Islet of Langerhans (tissue), 1 donor: ENCODE measurements around the gene MLLT1.
"Not testable (repeated sequence)": the region's sequence is repeated elsewhere in the genome, so short reads cannot be mapped to it uniquely, and the experiment has no call there.

ENCODE experiments used
- FAIRE-seq: peaks from one replicate; lab custom pipeline; 2011; peaks lifted over from hg19 to GRCh38; lab: Jason Lieb, UNC

Gene MLLT1, protein sequence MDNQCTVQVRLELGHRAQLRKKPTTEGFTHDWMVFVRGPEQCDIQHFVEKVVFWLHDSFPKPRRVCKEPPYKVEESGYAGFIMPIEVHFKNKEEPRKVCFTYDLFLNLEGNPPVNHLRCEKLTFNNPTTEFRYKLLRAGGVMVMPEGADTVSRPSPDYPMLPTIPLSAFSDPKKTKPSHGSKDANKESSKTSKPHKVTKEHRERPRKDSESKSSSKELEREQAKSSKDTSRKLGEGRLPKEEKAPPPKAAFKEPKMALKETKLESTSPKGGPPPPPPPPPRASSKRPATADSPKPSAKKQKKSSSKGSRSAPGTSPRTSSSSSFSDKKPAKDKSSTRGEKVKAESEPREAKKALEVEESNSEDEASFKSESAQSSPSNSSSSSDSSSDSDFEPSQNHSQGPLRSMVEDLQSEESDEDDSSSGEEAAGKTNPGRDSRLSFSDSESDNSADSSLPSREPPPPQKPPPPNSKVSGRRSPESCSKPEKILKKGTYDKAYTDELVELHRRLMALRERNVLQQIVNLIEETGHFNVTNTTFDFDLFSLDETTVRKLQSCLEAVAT

GRCh38 chr19:6279931-6280591, at the start of gene MLLT1:
Gene MLLT1, minus strand, starts transcription at chr19:6279975. Its CDS starts 191 bp downstream, at chr19:6279784.
- no peak for FAIRE-seq

GRCh38 chr19:6326815-6327214, 47.0 kb upstream of the MLLT1 start:
- no peak for FAIRE-seq

- no peak for FAIRE-seq
Measured at GRCh38 chr19:6325614-6326013, 45.8 kb upstream of the MLLT1 start.

DNA sequence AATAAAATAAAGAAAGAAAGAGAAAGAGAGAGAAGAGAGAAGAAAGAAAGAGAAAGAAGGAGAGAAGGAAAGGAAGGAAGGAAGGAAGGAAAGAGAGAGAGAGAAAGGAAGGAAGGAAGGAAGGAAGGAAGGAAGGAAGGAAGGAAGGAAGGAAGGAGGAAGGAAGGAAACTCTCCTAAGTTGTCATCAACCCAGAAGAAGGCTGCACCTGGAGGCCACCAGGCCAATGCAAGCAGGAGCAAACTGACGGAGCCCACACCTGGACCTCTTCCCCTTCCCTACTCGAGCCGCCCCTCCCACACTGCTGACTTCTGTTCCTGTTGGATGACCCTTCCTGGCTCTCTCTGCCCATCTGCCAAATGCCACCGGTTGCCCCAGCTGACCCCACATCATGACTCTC, 45.0 kb upstream of the MLLT1 start:
- FAIRE-seq: no peak

GRCh38 chr19:6322284-6322683, 42.5 kb upstream of the MLLT1 start:
- no peak for FAIRE-seq

DNA sequence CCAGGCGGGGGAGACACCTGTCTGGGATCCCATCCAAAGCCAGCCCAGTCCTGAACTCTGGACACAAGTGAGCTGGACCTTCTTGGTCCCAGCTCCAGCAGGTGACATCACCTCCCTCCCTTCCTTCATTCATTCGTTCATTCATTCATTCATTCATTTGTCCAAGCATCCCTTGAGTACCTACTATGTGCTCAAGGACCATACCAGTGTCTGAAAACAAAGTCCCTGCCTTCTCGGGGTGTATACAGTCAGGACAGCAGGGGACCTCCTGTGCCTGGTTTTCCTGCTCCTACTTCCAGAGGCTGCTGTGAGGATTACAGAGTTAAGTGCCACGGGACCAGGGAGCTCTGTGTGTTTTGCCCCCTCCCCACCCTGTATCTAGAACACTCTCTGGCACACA, 39.6 kb upstream of the MLLT1 start:
- FAIRE-seq: no peak

DNA sequence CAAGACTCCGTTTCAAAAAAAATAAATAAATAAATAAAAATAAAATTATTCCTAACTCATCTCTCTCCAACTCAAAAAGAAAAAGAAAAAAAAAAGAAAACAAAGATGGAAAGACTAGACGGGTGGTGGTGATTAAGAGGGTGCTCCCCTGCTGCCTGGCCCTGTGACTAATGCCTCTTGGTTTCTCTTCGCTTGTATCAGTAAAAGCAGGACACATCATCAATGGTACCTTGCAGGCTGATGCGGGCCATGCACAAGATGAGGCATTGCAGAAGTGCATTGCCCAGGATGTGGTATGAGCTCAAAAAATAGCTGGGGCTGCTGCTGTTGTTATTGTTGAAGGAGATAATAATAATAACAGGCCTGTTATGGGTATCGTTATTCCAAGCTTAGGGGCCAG, 39.0 kb upstream of the MLLT1 start:
- no peak for FAIRE-seq

GRCh38 chr19:6315646-6316045, 35.9 kb upstream of the MLLT1 start:
- not testable (repeated sequence) for FAIRE-seq

DNA sequence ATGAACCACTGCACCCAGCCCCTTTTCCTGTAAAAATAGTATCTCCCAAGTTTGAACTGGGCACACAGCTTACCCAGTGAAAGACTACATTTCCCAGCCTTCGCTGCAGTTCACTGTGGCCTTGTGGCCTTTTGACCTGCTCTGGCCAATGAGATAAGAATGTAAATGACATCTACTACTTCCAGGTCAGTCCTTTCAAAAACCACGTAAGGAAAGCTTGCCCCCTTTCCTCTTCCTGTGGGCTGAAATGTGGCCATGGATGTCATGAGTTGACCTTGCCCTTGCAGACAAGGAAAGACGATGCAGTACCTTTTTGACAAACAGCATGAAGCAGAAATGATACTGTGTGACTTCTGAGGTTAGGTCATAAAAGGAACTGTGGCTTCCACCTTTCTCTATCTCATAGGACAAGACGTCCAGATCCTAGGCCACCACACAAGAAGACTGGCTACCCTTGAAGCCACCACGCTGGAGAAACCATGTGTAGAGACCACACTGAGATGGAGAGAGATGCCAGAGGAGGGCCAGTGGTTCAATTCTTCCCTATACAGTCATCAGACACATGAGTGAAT, 33.7 kb upstream of the MLLT1 start:
- no peak for FAIRE-seq

- no peak for FAIRE-seq
Measured at GRCh38 chr19:6312018-6312417, 32.2 kb upstream of the MLLT1 start.

DNA sequence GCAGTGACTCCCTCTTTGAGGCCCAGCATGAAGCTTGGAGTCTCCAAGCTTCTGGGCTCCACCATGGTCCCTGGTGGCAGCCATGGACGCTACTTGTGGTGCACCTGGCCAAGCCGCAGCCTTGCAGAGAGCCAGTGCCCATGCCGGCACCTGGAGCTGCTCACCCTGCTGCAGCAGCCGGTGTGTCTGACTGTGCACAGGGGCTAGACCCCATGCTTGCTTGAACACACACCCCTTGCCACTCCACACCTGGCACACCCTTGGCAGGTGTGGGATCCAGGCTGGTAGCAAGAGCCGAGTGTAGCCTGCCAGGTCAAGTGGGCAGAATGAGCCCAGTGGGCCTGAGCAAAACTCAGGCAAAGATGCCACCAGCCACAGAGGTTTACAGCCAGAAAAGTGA, 18.6 kb upstream of the MLLT1 start:
- FAIRE-seq: no peak

- no peak for FAIRE-seq
Measured at GRCh38 chr19:6297202-6297601, 17.4 kb upstream of the MLLT1 start.

GRCh38 chr19:6292006-6292405, 12.2 kb upstream of the MLLT1 start:
- no peak for FAIRE-seq

GRCh38 chr19:6288737-6289136, 9.0 kb upstream of the MLLT1 start:
- FAIRE-seq: no peak

DNA sequence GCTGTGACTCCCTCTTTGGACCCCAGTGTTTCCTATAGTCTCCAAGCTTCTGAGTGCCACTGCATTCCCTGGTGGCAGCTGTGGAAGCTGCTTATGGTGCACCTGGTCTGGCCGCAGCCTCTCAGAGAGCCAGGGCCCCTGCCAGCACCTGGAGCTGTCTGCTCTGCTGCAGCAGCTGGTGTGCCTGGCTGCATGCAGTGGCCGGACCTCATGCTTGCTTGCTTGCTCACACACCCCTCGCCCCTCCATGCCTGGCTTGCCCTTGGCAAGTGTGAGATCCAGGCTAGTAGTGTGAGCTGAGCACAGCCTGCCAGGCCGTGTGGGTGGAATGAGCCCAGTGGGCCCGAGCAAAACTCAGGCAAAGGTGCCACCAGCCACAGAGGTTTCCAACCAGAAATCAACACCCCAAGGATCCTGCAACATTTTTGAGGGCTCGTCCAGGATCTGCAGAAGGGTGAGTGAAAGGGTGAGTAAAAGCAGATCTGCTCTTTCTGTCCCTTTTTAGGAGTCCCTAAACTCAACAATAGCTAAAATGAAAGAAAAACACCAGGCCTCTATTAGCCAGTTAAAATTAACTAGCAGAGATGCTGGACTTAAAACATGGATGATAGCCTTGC, 7.6 kb upstream of the MLLT1 start:
- no peak for FAIRE-seq

- no peak for FAIRE-seq
Measured at GRCh38 chr19:6286676-6287075, 6.9 kb upstream of the MLLT1 start.

GRCh38 chr19:6282393-6282792, 2.6 kb upstream of the MLLT1 start:
- not testable (repeated sequence) for FAIRE-seq

DNA sequence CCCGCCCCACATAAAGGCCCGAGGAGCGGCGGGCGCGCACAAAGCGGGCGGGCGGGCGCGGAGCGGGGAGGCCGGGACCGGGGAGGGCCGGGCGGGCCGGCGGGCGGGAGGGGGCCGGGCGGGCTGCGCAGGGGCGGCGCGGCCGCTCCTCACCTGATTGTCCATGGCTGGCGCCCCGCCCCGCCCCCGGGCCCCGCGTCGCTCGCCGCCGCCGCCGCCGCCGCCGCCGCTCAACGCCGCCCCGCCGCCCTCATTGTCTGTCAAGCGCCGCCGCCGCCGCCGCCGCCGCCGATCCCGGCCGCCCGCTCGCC, 200 bp downstream of the MLLT1 start:
- FAIRE-seq: no peak

DNA sequence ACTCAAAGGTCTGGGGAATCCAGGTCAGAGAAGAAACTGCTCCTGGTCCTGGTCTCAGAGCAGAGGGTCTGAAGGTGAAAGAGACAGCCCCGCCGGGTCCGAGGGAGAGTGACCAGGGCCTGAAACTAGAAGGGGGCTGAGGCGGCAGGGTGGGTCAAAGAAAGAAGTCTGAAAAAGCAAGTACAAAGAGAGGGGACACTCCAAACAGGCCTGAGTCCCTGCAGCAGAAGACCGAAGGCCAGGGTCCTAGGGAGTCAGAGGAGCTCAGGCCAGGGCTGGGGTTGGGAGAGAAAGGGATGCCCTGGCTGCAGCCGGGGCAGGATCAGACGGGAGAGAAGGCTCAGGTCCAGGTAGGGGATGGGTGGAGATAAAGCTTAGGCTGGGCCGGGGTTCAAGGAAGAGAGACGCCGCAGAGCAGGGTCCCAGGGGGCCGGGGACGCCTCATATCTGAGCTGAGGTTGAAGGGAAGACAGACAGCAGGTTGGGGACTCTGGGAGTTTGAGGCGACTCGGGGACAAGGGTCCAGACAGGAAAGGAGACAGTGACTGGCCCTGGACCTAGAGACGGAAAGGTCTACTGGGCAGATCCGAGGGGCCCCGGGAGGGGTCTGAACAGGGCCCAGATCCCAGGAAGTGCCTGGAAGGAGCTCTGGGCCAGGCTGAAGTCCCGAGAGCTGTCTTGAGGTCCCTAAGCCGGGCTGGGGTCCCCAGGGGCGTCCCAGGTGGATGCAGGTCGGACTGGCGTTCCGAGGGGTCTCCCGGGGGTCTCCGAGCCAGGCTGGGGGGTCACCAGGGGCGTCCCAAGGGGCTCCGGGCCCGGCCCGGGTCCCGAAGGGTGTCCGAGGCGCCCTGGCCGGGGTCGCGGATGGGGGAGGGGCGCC, 795 bp downstream of the MLLT1 start:
- FAIRE-seq: no peak

DNA sequence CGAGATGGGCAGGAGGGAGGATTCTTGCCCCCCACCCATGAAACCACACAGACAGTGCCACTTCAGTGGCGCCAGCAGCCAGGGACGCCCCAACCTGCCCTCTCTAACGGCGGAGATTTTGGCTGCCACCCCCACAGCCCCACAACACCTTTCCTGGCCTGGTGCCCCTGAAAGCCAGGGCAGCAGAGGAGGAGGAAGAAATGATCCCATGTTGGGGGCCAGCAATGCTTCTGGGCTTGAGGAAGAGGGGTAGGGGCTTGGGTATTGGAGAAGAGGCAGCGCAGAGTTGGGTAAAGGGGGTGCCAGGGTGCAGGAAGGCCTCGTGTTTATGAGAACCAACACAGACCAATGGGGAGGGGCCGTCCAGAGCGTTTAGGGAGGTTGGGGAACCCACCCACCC, 1.7 kb downstream of the MLLT1 start:
- no peak for FAIRE-seq

DNA sequence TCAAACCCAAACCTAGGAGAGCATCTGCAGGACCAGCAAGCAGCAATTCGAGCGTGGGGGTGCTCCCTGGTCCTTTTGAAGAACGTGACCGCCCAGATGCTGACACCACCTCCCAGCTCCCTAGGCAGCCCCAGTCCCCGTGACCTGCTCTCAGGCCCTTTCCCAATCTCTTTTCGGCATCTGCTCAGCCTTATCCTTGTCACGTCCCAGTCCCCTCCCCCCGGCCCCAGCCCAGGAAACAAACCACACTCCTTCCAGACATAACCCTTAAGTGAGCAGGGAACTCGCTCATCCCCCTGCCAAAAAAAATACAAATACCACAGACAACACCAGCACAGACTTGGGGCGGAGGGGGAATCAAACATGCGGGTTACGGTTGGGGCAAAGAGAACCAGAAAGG, 3.3 kb downstream of the MLLT1 start:
- FAIRE-seq: no peak

GRCh38 chr19:6275170-6275744, 4.5 kb downstream of the MLLT1 start:
- no peak for FAIRE-seq
